ENCODE measurements around the gene RSPH1. TPM values are rescaled to one million over a fixed set of nuclear protein-coding genes. Genes with fewer than 3 reads are reported as not detected.

RSPH1 gene
- total and polyA plus RNA-seq, 2 of the 4 experiments (the other 2 are of a cell fraction), result not detected

DNA sequence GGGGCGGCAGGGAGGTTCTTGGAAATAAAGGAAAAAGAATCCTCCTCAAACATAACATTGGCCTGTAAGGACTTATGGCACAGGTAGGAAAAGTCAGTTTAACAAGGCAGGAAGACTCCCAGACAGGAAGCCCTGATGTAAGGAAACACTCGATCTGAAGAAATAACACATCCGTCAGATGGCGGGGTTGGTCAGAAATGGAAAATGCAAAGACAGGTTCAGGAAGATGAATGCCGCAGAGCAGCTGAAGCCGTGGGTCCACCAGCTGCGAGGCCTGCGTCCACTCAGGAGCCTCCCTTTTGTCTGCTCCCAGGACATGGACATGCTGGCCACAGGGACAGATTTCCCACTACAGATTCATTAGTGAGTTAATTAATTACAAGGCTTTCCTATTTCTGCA lies 3.8 kb downstream of the RSPH1 start:
- ATAC-seq (ENCODE audit: low read depth) (no peak), DNase-seq (no peak)
- no peaks in the 10 kb centered on the region for H3K36me3 ChIP-seq (ENCODE audit: control insufficient read depth, insufficient read depth, low read length)
- H3K14ac ChIP-seq (replicated peaks; ENCODE audit: low read depth, low read length), result no peak overlapping the region
- H4K91ac ChIP-seq (ENCODE audit: insufficient read depth, low read depth, low read length), result no peak overlapping the region
- H4K5ac ChIP-seq (ENCODE audit: low read depth, low read length), result no peak overlapping the region
- no peak overlapping the region for H2BK120ac ChIP-seq (ENCODE audit: low read depth, low read length)
- BruUV-seq (replicated peaks), result no TSS peak
- H3K9me3 ChIP-seq (ENCODE audit: control insufficient read depth, insufficient read depth, low read length), result no peaks in the 10 kb centered on the region; the same call in 1 of the 2 replicates
- H3K56ac ChIP-seq (ENCODE audit: extremely low read depth, insufficient read depth, low read length), result no peak overlapping the region
- no peak overlapping the region for H2AFZ ChIP-seq (replicated peaks; ENCODE audit: low read length, poor library complexity)
- 76% methylated on average over 4 of the region's 8 CpGs; no CpG with 5 or more reads in 1 of the 2 experiments for WGBS, 2 experiments (ENCODE audit: extremely low coverage in 2 of 2, insufficient read length in 1 of 2)
- peaks cover 8% of the 10 kb centered on the region; the same call in 1 of the 2 replicates for H3K27me3 ChIP-seq (ENCODE audit: control insufficient read depth, insufficient read depth, low read length)
- H3K18ac ChIP-seq (ENCODE audit: low read depth, low read length), result no peak overlapping the region
- 0 out of 2 replicates have a peak, but pooled peaks cover 4% of the 10 kb centered on the region for H3K9me1 ChIP-seq (ENCODE audit: insufficient read depth, low read length)
- no peak overlapping the region for H3K9ac ChIP-seq (ENCODE audit: low read depth, low read length)
- no peak overlapping the region for H2BK5ac ChIP-seq (ENCODE audit: low read depth, low read length, poor library complexity, severe bottlenecking)
- H3K23ac ChIP-seq (ENCODE audit: low read depth, low read length), result no peak overlapping the region
- no peak overlapping the region for H3K4me2 ChIP-seq (ENCODE audit: low read depth, low read length)
- no peak overlapping the region for H4K8ac ChIP-seq (ENCODE audit: low read depth in 2 of 2, low read length in 2 of 2)
- H3K4me1 ChIP-seq (ENCODE audit: control insufficient read depth, insufficient read depth, low read length), result no peaks in the 10 kb centered on the region
- intact Hi-C loops (cut with micrococcal nuclease) (no loop called here), in situ Hi-C loops (cut with MboI; ENCODE audit: low sequenced_read_pairs) (no loop called here), dilution Hi-C loops (cut with HindIII; ENCODE audit: low sequenced_read_pairs, unreplicated experiment) (no loop called here)
- H2AK5ac ChIP-seq (ENCODE audit: low read depth, low read length), result no peak overlapping the region
- H2BK20ac ChIP-seq (ENCODE audit: low read depth, low read length), result no peak overlapping the region
- no peak overlapping the region for H2BK15ac ChIP-seq (ENCODE audit: low read depth, low read length)
- no peaks in the 10 kb centered on the region for H4K20me1 ChIP-seq (ENCODE audit: insufficient read depth, low read length)
- CTCF ChIA-PET, result no interaction called here
- H3K27ac ChIP-seq (ENCODE audit: insufficient read depth, low read length), result no peak overlapping the region
- no peak overlapping the region for H2AK9ac ChIP-seq (replicated peaks; ENCODE audit: low read depth, low read length, poor library complexity)
- TF ChIP-seq, protein P1, sequence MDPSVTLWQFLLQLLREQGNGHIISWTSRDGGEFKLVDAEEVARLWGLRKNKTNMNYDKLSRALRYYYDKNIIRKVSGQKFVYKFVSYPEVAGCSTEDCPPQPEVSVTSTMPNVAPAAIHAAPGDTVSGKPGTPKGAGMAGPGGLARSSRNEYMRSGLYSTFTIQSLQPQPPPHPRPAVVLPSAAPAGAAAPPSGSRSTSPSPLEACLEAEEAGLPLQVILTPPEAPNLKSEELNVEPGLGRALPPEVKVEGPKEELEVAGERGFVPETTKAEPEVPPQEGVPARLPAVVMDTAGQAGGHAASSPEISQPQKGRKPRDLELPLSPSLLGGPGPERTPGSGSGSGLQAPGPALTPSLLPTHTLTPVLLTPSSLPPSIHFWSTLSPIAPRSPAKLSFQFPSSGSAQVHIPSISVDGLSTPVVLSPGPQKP (IDR thresholded peaks at IDR 0.05; ENCODE audit: borderline replicate concordance, low read depth, low read length), result no peak
- TF ChIP-seq RFX5 (IDR thresholded peaks at IDR 0.05; ENCODE audit: low read depth, low read length) (no peak), RCOR1 (IDR thresholded peaks at IDR 0.05; ENCODE audit: insufficient replicate concordance, low read length) (no peak), FOS (IDR thresholded peaks at IDR 0.05; ENCODE audit: low read depth, low read length) (no peak), BHLHE40 (IDR thresholded peaks at IDR 0.05; ENCODE audit: low read depth, low read length) (no peak), MAFK (IDR thresholded peaks at IDR 0.05; ENCODE audit: low read depth, low read length) (no peak), SMC3 (IDR thresholded peaks at IDR 0.05; ENCODE audit: low read depth, low read length) (no peak), CEBPB (IDR thresholded peaks at IDR 0.05; ENCODE audit: low read depth, low read length) (no peak), MXI1 (IDR thresholded peaks at IDR 0.05; ENCODE audit: borderline replicate concordance, low read depth, low read length) (no peak), MAZ (IDR thresholded peaks at IDR 0.05; ENCODE audit: borderline replicate concordance, low read depth, low read length) (no peak), CHD1 (IDR thresholded peaks at IDR 0.05; ENCODE audit: low read depth, low read length) (no peak), RAD21 (IDR thresholded peaks at IDR 0.05; ENCODE audit: low read length) (no peak), POLR2A (IDR thresholded peaks at IDR 0.05; ENCODE audit: low read depth, low read length) (no peak), NFE2L2 (IDR thresholded peaks at IDR 0.05; ENCODE audit: low read depth, low read length) (no peak)
- TF ChIP-seq, protein P2, sequence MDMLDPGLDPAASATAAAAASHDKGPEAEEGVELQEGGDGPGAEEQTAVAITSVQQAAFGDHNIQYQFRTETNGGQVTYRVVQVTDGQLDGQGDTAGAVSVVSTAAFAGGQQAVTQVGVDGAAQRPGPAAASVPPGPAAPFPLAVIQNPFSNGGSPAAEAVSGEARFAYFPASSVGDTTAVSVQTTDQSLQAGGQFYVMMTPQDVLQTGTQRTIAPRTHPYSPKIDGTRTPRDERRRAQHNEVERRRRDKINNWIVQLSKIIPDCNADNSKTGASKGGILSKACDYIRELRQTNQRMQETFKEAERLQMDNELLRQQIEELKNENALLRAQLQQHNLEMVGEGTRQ (IDR thresholded peaks at IDR 0.05; ENCODE audit: low read depth, low read length), result no peak
- TF ChIP-seq, protein P3, sequence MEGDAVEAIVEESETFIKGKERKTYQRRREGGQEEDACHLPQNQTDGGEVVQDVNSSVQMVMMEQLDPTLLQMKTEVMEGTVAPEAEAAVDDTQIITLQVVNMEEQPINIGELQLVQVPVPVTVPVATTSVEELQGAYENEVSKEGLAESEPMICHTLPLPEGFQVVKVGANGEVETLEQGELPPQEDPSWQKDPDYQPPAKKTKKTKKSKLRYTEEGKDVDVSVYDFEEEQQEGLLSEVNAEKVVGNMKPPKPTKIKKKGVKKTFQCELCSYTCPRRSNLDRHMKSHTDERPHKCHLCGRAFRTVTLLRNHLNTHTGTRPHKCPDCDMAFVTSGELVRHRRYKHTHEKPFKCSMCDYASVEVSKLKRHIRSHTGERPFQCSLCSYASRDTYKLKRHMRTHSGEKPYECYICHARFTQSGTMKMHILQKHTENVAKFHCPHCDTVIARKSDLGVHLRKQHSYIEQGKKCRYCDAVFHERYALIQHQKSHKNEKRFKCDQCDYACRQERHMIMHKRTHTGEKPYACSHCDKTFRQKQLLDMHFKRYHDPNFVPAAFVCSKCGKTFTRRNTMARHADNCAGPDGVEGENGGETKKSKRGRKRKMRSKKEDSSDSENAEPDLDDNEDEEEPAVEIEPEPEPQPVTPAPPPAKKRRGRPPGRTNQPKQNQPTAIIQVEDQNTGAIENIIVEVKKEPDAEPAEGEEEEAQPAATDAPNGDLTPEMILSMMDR (conservative IDR thresholded peaks at IDR 0.05; ENCODE audit: low read depth, low read length), result no peak
- no peak overlapping the region for H3K4ac ChIP-seq (ENCODE audit: low read depth, low read length)
- H3K4me3 ChIP-seq (ENCODE audit: insufficient read depth, low read depth, low read length), result no peak overlapping the region
- POLR2A ChIA-PET (ENCODE audit: unreplicated experiment), result no interaction called here
- H3K79me1 ChIP-seq (ENCODE audit: low read depth in 1 of 2, low read length in 2 of 2), result no peaks in the 10 kb centered on the region

All from IMR-90 (cell line).